Hypothalamus (tissue), 51 donors: ENCODE data around the gene HAGH.

Experiments used
- DNase-seq, 51 donors: peaks; one replicate each; lab custom pipeline; 2025; lab: John Stamatoyannopoulos, UW

Gene HAGH

GRCh38 chr16:1832838-1833454, 6.3 kb upstream of the HAGH start:
- DNase-seq, result no peak

- DNase-seq, result no peak
Measured at GRCh38 chr16:1831186-1832075, 4.8 kb upstream of the HAGH start.

GRCh38 chr16:1830213-1830612, 3.6 kb upstream of the HAGH start:
- no peak for DNase-seq

GRCh38 chr16:1828645-1829410, 2.2 kb upstream of the HAGH start:
- no peak for DNase-seq

GRCh38 chr16:1825864-1826690, 548 bp downstream of the HAGH start:
- DNase-seq, result peak in 8 of 51 donors; percentile 22 to 81 (median 62)

GRCh38 chr16:1825381-1825863, 1.2 kb downstream of the HAGH start:
- no peak for DNase-seq

- peak in 17 of 51 donors; percentile 1 to 49 (median 17) for DNase-seq
Measured at GRCh38 chr16:1823821-1824220, 2.8 kb downstream of the HAGH start.

- no peak for DNase-seq
Measured at GRCh38 chr16:1822801-1823200, 3.8 kb downstream of the HAGH start.

- DNase-seq, result no peak
Measured at GRCh38 chr16:1821861-1822611, 4.6 kb downstream of the HAGH start.

- DNase-seq, result no peak
Measured at GRCh38 chr16:1820946-1821290, 5.7 kb downstream of the HAGH start.

- no peak for DNase-seq
Measured at GRCh38 chr16:1820096-1820945, 6.3 kb downstream of the HAGH start.

- DNase-seq, result no peak
Measured at GRCh38 chr16:1819611-1820010, 7.0 kb downstream of the HAGH start.

- no peak for DNase-seq
Measured at GRCh38 chr16:1818873-1819525, 7.6 kb downstream of the HAGH start.

GRCh38 chr16:1818204-1818872, 8.3 kb downstream of the HAGH start:
- DNase-seq, result no peak

- DNase-seq, result no peak
Measured at GRCh38 chr16:1817716-1818115, 8.9 kb downstream of the HAGH start.

- DNase-seq, result no peak
Measured at GRCh38 chr16:1817276-1817589, 9.4 kb downstream of the HAGH start.

- no peak for DNase-seq
Measured at GRCh38 chr16:1816396-1817275, 10.0 kb downstream of the HAGH start.
